Body of pancreas (tissue), 4 donors: ENCODE results near the gene GRHPR. TPM values are rescaled to one million over a fixed set of nuclear protein-coding genes. Genes with fewer than 3 reads are reported as not detected.

Experiments used
- ATAC-seq: fragments of 150-250 bp; one replicate; pipeline ENCODE4 v1.9.1; 2016
- DNase-seq, 4 donors: peaks; one replicate each; pipeline ENCODE4 v3.0.0-alpha.2; 2019
- H3K27ac ChIP-seq, 4 donors: fragments of 200-600 bp; sonication (generic); 1 replicate in 3 of 4; 2 replicates in 1 of 4; pipeline versions ENCODE4 v1.5.1 to v1.6.1; 2016 to 2019; ENCODE audit warnings: mild to moderate bottlenecking in 1 of 4, mixed read lengths in 1 of 4, moderate library complexity in 1 of 4
- H3K27me3 ChIP-seq, 2 donors: fragments of 200-600 bp; sonication (generic); one replicate each; pipeline ENCODE4 v1.6.0; 2016; ENCODE audit warnings: mild to moderate bottlenecking in 1 of 2
- H3K36me3 ChIP-seq, 2 donors: fragments of 200-600 bp; sonication (generic); replicated peaks in 1 of 2; 2 replicates each; pipeline ENCODE4 v1.5.1; 2016; ENCODE audit warnings: low read depth in 2 of 2; ENCODE audit not compliant: insufficient read depth in 1 of 2
- H3K4me1 ChIP-seq: fragments of 200-600 bp; sonication (generic); one replicate; pipeline ENCODE4 v1.6.0; 2016
- H3K4me3 ChIP-seq, 2 donors: fragments of 200-600 bp; sonication (generic); 1 replicate in 1 of 2; 2 replicates in 1 of 2; pipeline ENCODE4 v1.5.1; 2016 to 2019
- H3K9me3 ChIP-seq, 3 donors: fragments of 200-600 bp; sonication (generic); 1 replicate in 2 of 3; 2 replicates in 1 of 3; pipeline ENCODE4 v1.5.1; 2016
- POLR2A ChIP-seq, 3 donors: fragments of 450-650 bp; IDR thresholded peaks; one replicate each; pipeline ENCODE4 v1.6.1; 2016; ENCODE audit warnings: antibody characterized with exemption in 3 of 3, mild to moderate bottlenecking in 2 of 3
- WGBS, 2 donors: methylation state at CpG; one replicate each; pipeline ENCODE4 v1.1.5; 2017; 5-methylcytosine and 5-hydroxymethylcytosine counted together
- intact Hi-C: fragments of 100-400 bp; cut with DNase I; formaldehyde crosslinking; loops from one replicate; pipeline ENCODE4 v1.15.1; 2023
- total RNA-seq, 2 donors: library from RNA; depleted of rRNA; stranded (reverse); fragments of >200 nt; gene quantifications; one replicate each; pipeline ENCODE4 v1.1.0, GENCODE V29; 2016
- TF ChIP-seq, protein P1 (sequence below), 7 experiments: fragments of 450-650 bp in 4 of 7; fragments of 200-600 bp in 3 of 7; sonication (generic) in 3 of 7; IDR thresholded peaks; one replicate each; pipeline ENCODE4 v1.5.1; 2016 to 2019; ENCODE audit warnings: antibody characterized with exemption in 7 of 7

Gene GRHPR
- total RNA-seq, 2 donors from 2014 or later = 61.0 to 95.3 TPM

GRCh38 chr9:37377688-37378612, 44.5 kb upstream of the GRHPR start:
- ATAC-seq = no peak
- WGBS, 2 donors = 75 to 76% methylated on average over 13 of the region's 13 CpGs
- TF ChIP-seq, protein P1, sequence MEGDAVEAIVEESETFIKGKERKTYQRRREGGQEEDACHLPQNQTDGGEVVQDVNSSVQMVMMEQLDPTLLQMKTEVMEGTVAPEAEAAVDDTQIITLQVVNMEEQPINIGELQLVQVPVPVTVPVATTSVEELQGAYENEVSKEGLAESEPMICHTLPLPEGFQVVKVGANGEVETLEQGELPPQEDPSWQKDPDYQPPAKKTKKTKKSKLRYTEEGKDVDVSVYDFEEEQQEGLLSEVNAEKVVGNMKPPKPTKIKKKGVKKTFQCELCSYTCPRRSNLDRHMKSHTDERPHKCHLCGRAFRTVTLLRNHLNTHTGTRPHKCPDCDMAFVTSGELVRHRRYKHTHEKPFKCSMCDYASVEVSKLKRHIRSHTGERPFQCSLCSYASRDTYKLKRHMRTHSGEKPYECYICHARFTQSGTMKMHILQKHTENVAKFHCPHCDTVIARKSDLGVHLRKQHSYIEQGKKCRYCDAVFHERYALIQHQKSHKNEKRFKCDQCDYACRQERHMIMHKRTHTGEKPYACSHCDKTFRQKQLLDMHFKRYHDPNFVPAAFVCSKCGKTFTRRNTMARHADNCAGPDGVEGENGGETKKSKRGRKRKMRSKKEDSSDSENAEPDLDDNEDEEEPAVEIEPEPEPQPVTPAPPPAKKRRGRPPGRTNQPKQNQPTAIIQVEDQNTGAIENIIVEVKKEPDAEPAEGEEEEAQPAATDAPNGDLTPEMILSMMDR (IDR thresholded peaks at IDR 0.05) = no peak
- no peak for TF ChIP-seq POLR2A (IDR thresholded peaks at IDR 0.05)

GRCh38 chr9:37378613-37379004, 43.9 kb upstream of the GRHPR start:
- Histone ChIP-seq H3K27ac (no peak overlapping the region), H3K36me3 (no peaks in the 10 kb centered on the region), H3K4me3 (no peak overlapping the region), H3K27me3 (no peaks in the 10 kb centered on the region), H3K4me1 (no peaks in the 10 kb centered on the region), H3K9me3 (no peaks in the 10 kb centered on the region)
- no peak for DNase-seq
- TF ChIP-seq, protein P1 (IDR thresholded peaks at IDR 0.05) = no peak
- no peak for TF ChIP-seq POLR2A (IDR thresholded peaks at IDR 0.05)
- WGBS, 2 donors = 89 to 91% methylated on average over 13 to 19 of the region's 19 CpGs
- no peak for ATAC-seq
- intact Hi-C loops = no loop called here

More at GRCh38 chr9:37377688-37378612, 44.5 kb upstream of the GRHPR start:
- Histone ChIP-seq H3K27me3 (no peaks in the 10 kb centered on the region), H3K36me3 (no peaks in the 10 kb centered on the region), H3K27ac (no peak overlapping the region), H3K4me3 (no peak overlapping the region), H3K9me3 (no peaks in the 10 kb centered on the region), H3K4me1 (no peaks in the 10 kb centered on the region)
- intact Hi-C loops = no loop called here
- DNase-seq = no peak

DNA sequence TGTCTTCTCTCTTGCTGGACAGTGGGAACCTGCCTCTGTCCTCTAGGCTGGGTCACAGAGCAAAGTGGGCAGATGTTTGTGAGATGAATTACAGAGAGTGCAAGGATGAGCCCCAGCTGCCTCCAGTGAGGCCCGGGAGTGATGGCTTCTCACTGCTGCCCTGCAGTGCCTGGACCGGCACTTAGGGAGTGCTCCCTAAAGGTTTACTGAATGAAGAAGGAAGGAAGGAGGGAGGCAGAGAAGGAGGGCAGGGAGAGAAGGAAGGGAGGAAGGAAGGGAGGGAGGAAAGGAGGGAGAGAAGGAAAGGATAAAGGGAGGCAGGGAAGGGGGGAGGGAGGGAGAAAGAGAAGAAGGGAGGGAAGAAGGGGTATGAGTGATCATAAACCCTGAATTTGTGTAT, 42.7 kb upstream of the GRHPR start:
- DNase-seq = no peak
- no peaks in the 10 kb centered on the region for H3K4me1 ChIP-seq
- no peak for ATAC-seq
- no peak overlapping the region for H3K4me3 ChIP-seq
- no peaks in the 10 kb centered on the region for H3K27me3 ChIP-seq
- TF ChIP-seq POLR2A (IDR thresholded peaks at IDR 0.05) = no peak
- TF ChIP-seq, protein P1 (IDR thresholded peaks at IDR 0.05) = no peak
- intact Hi-C loops = no loop called here
- H3K27ac ChIP-seq = no peak overlapping the region
- H3K36me3 ChIP-seq = no peaks in the 10 kb centered on the region
- 89 to 96% methylated on average over 2 of the region's 2 CpGs for WGBS, 2 donors
- no peaks in the 10 kb centered on the region for H3K9me3 ChIP-seq

GRCh38 chr9:37380570-37380969, 41.9 kb upstream of the GRHPR start:
- H3K9me3 ChIP-seq = no peaks in the 10 kb centered on the region
- DNase-seq = no peak
- WGBS, 2 donors = 87 to 95% methylated on average over 9 of the region's 9 CpGs
- ATAC-seq = no peak
- H3K36me3 ChIP-seq = no peaks in the 10 kb centered on the region
- TF ChIP-seq POLR2A (IDR thresholded peaks at IDR 0.05) = no peak
- TF ChIP-seq, protein P1 (IDR thresholded peaks at IDR 0.05) = no peak
- H3K27me3 ChIP-seq = no peaks in the 10 kb centered on the region
- H3K4me3 ChIP-seq = no peak overlapping the region
- intact Hi-C loops = no loop called here
- H3K4me1 ChIP-seq = no peaks in the 10 kb centered on the region
- no peak overlapping the region for H3K27ac ChIP-seq
